Measurements from ENCODE around the gene CD79A.

GRCh38 chr19:41869374-41869955, 7.6 kb upstream of the CD79A start:
- no peak for TF ChIP-seq TAF1 (IDR thresholded peaks at IDR 0.05; ENCODE audit: low read depth, low read length)
- TF ChIP-seq POLR2A (IDR thresholded peaks at IDR 0.05; ENCODE audit: low read depth, low read length), result 0 out of 2 replicates have a peak, but pooled peaks have one; percentile 47
- TF ChIP-seq POLR2AphosphoS5 (IDR thresholded peaks at IDR 0.05; ENCODE audit: low read depth, low read length), result no peak
- no peak for TF ChIP-seq SPI1 (IDR thresholded peaks at IDR 0.05; ENCODE audit: low read depth, low read length)

Data from GM12891 (cell line).